Measurements from ENCODE around the gene SF3B5. TPM values are rescaled to one million over a fixed set of nuclear protein-coding genes. Genes with fewer than 3 reads are reported as not detected.

The SF3B5 gene
- polyA plus RNA-seq, 1 experiment, result 261 TPM

DNA sequence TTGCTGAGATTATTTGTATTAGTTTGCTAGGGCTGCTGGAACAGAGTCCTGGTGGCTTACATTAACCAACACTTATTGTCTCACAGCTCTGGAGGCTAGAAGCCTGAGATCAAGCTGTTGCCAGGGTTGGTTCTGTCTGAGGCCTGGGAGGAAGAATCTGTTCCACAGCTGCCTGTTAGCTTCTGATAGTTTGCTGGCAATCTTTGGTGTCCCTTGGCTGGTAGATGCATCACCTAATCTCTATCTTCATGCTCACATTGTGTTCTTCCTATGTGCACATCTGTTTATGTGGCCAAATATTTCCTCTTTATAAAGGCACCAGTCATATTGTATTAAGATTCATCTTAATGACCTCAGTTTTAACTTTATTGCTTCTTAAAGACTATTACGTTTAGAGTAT lies 19.5 kb downstream of the SF3B5 start:
- no peak overlapping the region for H3K4me3 ChIP-seq (ENCODE audit: low read depth, low read length)
- DNase-seq (ENCODE audit: low read depth), result no peak
- no peaks in the 10 kb centered on the region for H3K36me3 ChIP-seq (ENCODE audit: control insufficient read depth, insufficient read depth, low read length)
- ChIA-PET CTCF (no interaction called here), POLR2A (no interaction called here)
- TF ChIP-seq, protein P1, sequence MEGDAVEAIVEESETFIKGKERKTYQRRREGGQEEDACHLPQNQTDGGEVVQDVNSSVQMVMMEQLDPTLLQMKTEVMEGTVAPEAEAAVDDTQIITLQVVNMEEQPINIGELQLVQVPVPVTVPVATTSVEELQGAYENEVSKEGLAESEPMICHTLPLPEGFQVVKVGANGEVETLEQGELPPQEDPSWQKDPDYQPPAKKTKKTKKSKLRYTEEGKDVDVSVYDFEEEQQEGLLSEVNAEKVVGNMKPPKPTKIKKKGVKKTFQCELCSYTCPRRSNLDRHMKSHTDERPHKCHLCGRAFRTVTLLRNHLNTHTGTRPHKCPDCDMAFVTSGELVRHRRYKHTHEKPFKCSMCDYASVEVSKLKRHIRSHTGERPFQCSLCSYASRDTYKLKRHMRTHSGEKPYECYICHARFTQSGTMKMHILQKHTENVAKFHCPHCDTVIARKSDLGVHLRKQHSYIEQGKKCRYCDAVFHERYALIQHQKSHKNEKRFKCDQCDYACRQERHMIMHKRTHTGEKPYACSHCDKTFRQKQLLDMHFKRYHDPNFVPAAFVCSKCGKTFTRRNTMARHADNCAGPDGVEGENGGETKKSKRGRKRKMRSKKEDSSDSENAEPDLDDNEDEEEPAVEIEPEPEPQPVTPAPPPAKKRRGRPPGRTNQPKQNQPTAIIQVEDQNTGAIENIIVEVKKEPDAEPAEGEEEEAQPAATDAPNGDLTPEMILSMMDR (IDR thresholded peaks at IDR 0.05; ENCODE audit: insufficient read depth, low read depth, low read length), result no peak
- H3K27me3 ChIP-seq (ENCODE audit: control insufficient read depth, insufficient read depth, low read length), result peaks cover 1% of the 10 kb centered on the region; the same call in 1 of the 2 replicates

DNA sequence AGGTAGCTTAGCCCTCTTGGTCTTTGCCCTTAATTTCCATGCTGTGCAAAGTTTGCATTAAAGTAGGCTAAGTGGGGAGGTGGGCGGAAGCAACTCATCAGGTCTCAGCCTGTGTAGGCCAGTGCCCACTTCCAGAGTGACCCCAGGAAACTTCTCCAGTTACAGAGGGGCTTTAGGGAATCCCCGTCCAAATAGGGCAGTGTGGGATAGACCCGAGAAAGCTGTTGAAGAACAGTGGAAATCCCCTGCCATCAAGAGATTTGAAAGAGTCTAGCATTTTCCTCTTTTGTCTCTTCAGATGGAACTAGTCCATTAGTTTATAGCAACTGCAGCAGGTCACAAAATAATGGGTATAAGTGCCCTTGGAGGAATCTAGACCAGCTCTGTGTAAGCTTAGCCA lies 20.2 kb downstream of the SF3B5 start:
- no peak overlapping the region for H3K4me3 ChIP-seq (ENCODE audit: low read depth, low read length)
- TF ChIP-seq, protein P1 (IDR thresholded peaks at IDR 0.05; ENCODE audit: insufficient read depth, low read depth, low read length), result no peak
- ChIA-PET CTCF (no interaction called here), POLR2A (no interaction called here)
- peaks cover 5% of the 10 kb centered on the region for H3K27me3 ChIP-seq (ENCODE audit: control insufficient read depth, insufficient read depth, low read length)
- no peak for DNase-seq (ENCODE audit: low read depth)
- H3K36me3 ChIP-seq (ENCODE audit: control insufficient read depth, insufficient read depth, low read length), result no peaks in the 10 kb centered on the region

DNA sequence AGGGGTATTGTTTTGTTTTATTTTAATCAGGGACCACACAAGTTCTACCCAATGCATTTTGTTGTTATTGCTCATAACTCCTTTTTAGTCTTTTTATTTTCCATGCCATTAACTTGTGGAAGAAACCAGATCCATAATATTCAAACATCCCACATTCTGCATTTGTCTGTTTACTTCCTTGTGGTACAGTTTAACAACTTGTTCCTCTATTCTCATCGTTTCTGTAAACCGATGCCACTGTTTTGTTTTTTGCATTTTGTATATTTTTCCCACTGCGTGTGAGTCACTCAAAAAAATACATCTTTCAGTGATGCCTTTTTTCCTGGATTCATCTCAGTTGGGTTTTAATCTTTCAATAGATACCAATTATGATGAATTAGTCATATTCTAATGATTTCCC lies 22.3 kb downstream of the SF3B5 start:
- CTCF ChIA-PET, result interaction anchor here (0.7 kb wide), 1 partner anchor 25 kb away, joined by 3 read pairs; no protein-coding TSS in a partner anchor
- POLR2A ChIA-PET, result no interaction called here
- TF ChIP-seq, protein P1 (IDR thresholded peaks at IDR 0.05; ENCODE audit: insufficient read depth, low read depth, low read length), result no peak
- Histone ChIP-seq H3K27me3 (ENCODE audit: control insufficient read depth, insufficient read depth, low read length) (peaks cover 5% of the 10 kb centered on the region), H3K4me3 (ENCODE audit: low read depth, low read length) (no peak overlapping the region), H3K36me3 (ENCODE audit: control insufficient read depth, insufficient read depth, low read length) (no peaks in the 10 kb centered on the region)
- DNase-seq (ENCODE audit: low read depth), result no peak

DNA sequence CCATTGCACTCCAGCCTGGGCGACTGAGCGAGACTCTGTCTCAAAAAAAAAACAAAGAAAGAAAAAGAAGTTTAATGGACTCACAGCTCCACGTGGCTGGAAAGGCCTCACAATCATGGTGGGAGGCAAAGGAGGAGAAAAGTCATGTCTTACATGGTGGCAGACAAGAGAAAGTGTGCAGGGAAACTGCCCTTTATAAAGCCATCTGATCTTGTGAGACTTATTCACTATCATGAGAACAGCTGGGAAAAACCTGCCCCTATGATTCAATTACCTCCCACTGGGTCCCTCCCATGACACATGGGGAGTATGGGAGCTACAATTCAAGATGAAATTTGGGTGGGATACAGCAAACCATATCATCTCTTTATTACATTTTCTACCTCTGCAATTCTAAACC lies 25.9 kb downstream of the SF3B5 start:
- DNase-seq (ENCODE audit: low read depth), result no peak
- peaks cover 17% of the 10 kb centered on the region for H3K27me3 ChIP-seq (ENCODE audit: control insufficient read depth, insufficient read depth, low read length)
- H3K4me3 ChIP-seq (ENCODE audit: low read depth, low read length), result no peak overlapping the region
- CTCF ChIA-PET, result no interaction called here
- no peaks in the 10 kb centered on the region for H3K36me3 ChIP-seq (ENCODE audit: control insufficient read depth, insufficient read depth, low read length)
- TF ChIP-seq, protein P1 (IDR thresholded peaks at IDR 0.05; ENCODE audit: insufficient read depth, low read depth, low read length), result no peak
- POLR2A ChIA-PET, result no interaction called here

DNA sequence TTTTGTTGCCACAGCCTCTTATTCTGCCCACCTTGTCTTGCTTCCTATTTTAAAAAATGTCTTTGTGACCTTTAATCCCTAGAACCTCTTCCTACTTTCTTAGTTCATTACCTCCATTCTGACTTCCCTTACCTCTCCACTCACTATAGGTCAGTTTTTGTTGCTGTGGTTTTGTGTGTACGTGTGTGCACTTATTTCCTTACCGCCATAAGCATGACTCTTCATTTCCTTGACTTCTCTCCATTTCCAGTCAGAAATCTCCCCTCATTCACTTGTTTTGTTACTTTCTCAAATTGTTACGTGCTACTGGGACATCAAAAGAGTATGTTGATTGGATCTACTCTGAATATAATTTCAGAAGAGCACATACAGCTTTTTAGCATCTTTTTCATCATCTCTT lies 26.6 kb downstream of the SF3B5 start:
- TF ChIP-seq, protein P1 (IDR thresholded peaks at IDR 0.05; ENCODE audit: insufficient read depth, low read depth, low read length), result no peak
- no peak for DNase-seq (ENCODE audit: low read depth)
- Histone ChIP-seq H3K4me3 (ENCODE audit: low read depth, low read length) (no peak overlapping the region), H3K27me3 (ENCODE audit: control insufficient read depth, insufficient read depth, low read length) (peaks cover 19% of the 10 kb centered on the region), H3K36me3 (ENCODE audit: control insufficient read depth, insufficient read depth, low read length) (no peaks in the 10 kb centered on the region)
- CTCF ChIA-PET, result no interaction called here
- POLR2A ChIA-PET, result no interaction called here
